ENCODE data around the gene ETV3L.
A peak's percentile ranks its signal among the peaks of the same experiment; 100 is the strongest.

The ETV3L gene

GRCh38 chr1:157099633-157100009, at the start of gene ETV3L:
ETV3L (minus strand) TSS chr1:157099808; CDS start chr1:157099523, 285 bp downstream.
- DNase-seq (ENCODE audit: low read depth in 2 of 2) = no peak

GRCh38 chr1:157147906-157148700, 48.5 kb upstream of the ETV3L start:
- DNase-seq (ENCODE audit: low read depth in 2 of 2) = no peak

GRCh38 chr1:157147037-157147436, 47.4 kb upstream of the ETV3L start:
- DNase-seq (ENCODE audit: low read depth in 2 of 2) = no peak

- no peak for DNase-seq (ENCODE audit: low read depth in 2 of 2)
Measured at GRCh38 chr1:157146244-157146643, 46.6 kb upstream of the ETV3L start.

- DNase-seq (ENCODE audit: low read depth in 2 of 2) = no peak
Measured at GRCh38 chr1:157145076-157145475, 45.5 kb upstream of the ETV3L start.

- no peak for DNase-seq (ENCODE audit: low read depth in 2 of 2)
Measured at GRCh38 chr1:157144509-157144908, 44.9 kb upstream of the ETV3L start.

- no peak for DNase-seq (ENCODE audit: low read depth in 2 of 2)
Measured at GRCh38 chr1:157142765-157143423, 43.3 kb upstream of the ETV3L start.

GRCh38 chr1:157142201-157142600, 42.6 kb upstream of the ETV3L start:
- no peak for DNase-seq (ENCODE audit: low read depth in 2 of 2)

- no peak for DNase-seq (ENCODE audit: low read depth in 2 of 2)
Measured at GRCh38 chr1:157141212-157141855, 41.7 kb upstream of the ETV3L start.

- no peak for DNase-seq (ENCODE audit: low read depth in 2 of 2)
Measured at GRCh38 chr1:157140063-157140588, 40.5 kb upstream of the ETV3L start.

- DNase-seq (ENCODE audit: low read depth in 2 of 2) = no peak
Measured at GRCh38 chr1:157139052-157139715, 39.6 kb upstream of the ETV3L start.

- DNase-seq (ENCODE audit: low read depth in 2 of 2) = peak; percentile 64
Measured at GRCh38 chr1:157138220-157139051, 38.8 kb upstream of the ETV3L start, which contains the start of gene ETV3. ETV3 (minus strand) TSS chr1:157138395; CDS start chr1:157136352, 2,043 bp downstream.

- no peak for DNase-seq (ENCODE audit: low read depth in 2 of 2)
Measured at GRCh38 chr1:157137408-157138219, 38.0 kb upstream of the ETV3L start.

- DNase-seq (ENCODE audit: low read depth in 2 of 2) = no peak
Measured at GRCh38 chr1:157137046-157137407, 37.4 kb upstream of the ETV3L start.

- no peak for DNase-seq (ENCODE audit: low read depth in 2 of 2)
Measured at GRCh38 chr1:157136133-157136532, 36.5 kb upstream of the ETV3L start.

- DNase-seq (ENCODE audit: low read depth in 2 of 2) = no peak
Measured at GRCh38 chr1:157135646-157136045, 36.0 kb upstream of the ETV3L start.

- DNase-seq (ENCODE audit: low read depth in 2 of 2) = no peak
Measured at GRCh38 chr1:157135070-157135469, 35.5 kb upstream of the ETV3L start.

- no peak for DNase-seq (ENCODE audit: low read depth in 2 of 2)
Measured at GRCh38 chr1:157134442-157134841, 34.8 kb upstream of the ETV3L start.

- DNase-seq (ENCODE audit: low read depth in 2 of 2) = no peak
Measured at GRCh38 chr1:157133426-157133825, 33.8 kb upstream of the ETV3L start.

GRCh38 chr1:157132616-157133167, 33.1 kb upstream of the ETV3L start:
- no peak for DNase-seq (ENCODE audit: low read depth in 2 of 2)
